Naive thymus-derived CD4-positive, alpha-beta T cell (primary cell): ENCODE data around the gene SMARCD3. TPM values are rescaled to one million over a fixed set of nuclear protein-coding genes. Genes with fewer than 3 reads are reported as not detected.

ENCODE experiments used
- ATAC-seq: fragments of 150-1000 bp; cut with Tn5 transposase; 2 replicates; pipeline ENCODE4 v1.10.0; 2021; ENCODE audit warnings: mild to moderate bottlenecking, moderate library complexity
- CTCF ChIA-PET: fragments of 350-600 bp; sonication (Branson Sonifier 250); formaldehyde crosslinking; loops from one replicate; lab custom pipeline; 2021; ENCODE audit warnings: antibody characterized with exemption; lab: Charles Lee
- POLR2A ChIA-PET: fragments of 350-600 bp; sonication (Branson Sonifier 250); formaldehyde crosslinking; loops from one replicate; lab custom pipeline; 2021; ENCODE audit warnings: antibody characterized with exemption, inconsistent platforms; lab: Charles Lee
- DNase-seq, 9 donors: peaks; one replicate each; pipeline versions ENCODE4 v3.0.0 to v3.0.0-alpha.2; 2020 to 2022; ENCODE audit warnings: mixed read lengths in 1 of 9
- H3K27ac ChIP-seq: one replicate; pipeline ENCODE4 v1.7.0; 2013; ENCODE audit warnings: mild to moderate bottlenecking, low read depth, low read length, moderate library complexity
- H3K27me3 ChIP-seq, 2 donors: one replicate each; pipeline ENCODE4 v1.7.0; 2013; ENCODE audit warnings: low read length in 2 of 2, mild to moderate bottlenecking in 2 of 2, moderate library complexity in 2 of 2; ENCODE audit not compliant: control insufficient read depth in 2 of 2, insufficient read depth in 2 of 2
- H3K36me3 ChIP-seq, 3 experiments: 1 replicate in 2 of 3; 2 replicates in 1 of 3; pipeline ENCODE4 v1.7.0; 2013; ENCODE audit warnings: low read length in 3 of 3, mild to moderate bottlenecking in 3 of 3, moderate library complexity in 1 of 3; ENCODE audit not compliant: insufficient read depth in 3 of 3, control insufficient read depth in 2 of 3
- H3K4me1 ChIP-seq, 2 donors: one replicate each; pipeline ENCODE4 v1.7.0; 2013; ENCODE audit warnings: low read length in 2 of 2, mild to moderate bottlenecking in 2 of 2, moderate library complexity in 1 of 2; ENCODE audit not compliant: control insufficient read depth in 2 of 2, insufficient read depth in 2 of 2
- H3K4me3 ChIP-seq: 2 replicates; pipeline ENCODE4 v1.7.0; 2013; ENCODE audit warnings: mild to moderate bottlenecking, low read length
- H3K9me3 ChIP-seq, 3 experiments: 1 replicate in 2 of 3; 2 replicates in 1 of 3; pipeline ENCODE4 v1.7.0; 2013; ENCODE audit warnings: low read length in 3 of 3; ENCODE audit not compliant: control insufficient read depth in 2 of 3
- H3K27ac Mint-ChIP-seq, 9 donors: one replicate each; pipeline ENCODE4 v1.8.0; 2020 to 2022; ENCODE audit warnings: mixed read lengths in 9 of 9, mild to moderate bottlenecking in 8 of 9, moderate library complexity in 5 of 9, inconsistent platforms in 2 of 9
- H3K27me3 Mint-ChIP-seq, 5 donors: one replicate each; pipeline ENCODE4 v1.8.0; 2021 to 2022; ENCODE audit warnings: mixed read lengths in 5 of 5, mild to moderate bottlenecking in 1 of 5
- H3K36me3 Mint-ChIP-seq, 5 donors: one replicate each; pipeline ENCODE4 v1.8.0; 2020 to 2022; ENCODE audit warnings: mixed read lengths in 5 of 5, mild to moderate bottlenecking in 3 of 5, inconsistent platforms in 1 of 5
- H3K4me1 Mint-ChIP-seq, 7 donors: one replicate each; pipeline ENCODE4 v1.8.0; 2020 to 2022; ENCODE audit warnings: mixed read lengths in 7 of 7, mild to moderate bottlenecking in 3 of 7, inconsistent platforms in 1 of 7
- H3K4me3 Mint-ChIP-seq, 10 donors: one replicate each; pipeline ENCODE4 v1.8.0; 2020 to 2022; ENCODE audit warnings: mild to moderate bottlenecking in 10 of 10, mixed read lengths in 10 of 10, moderate library complexity in 6 of 10, inconsistent platforms in 2 of 10
- H3K9me3 Mint-ChIP-seq, 11 donors: one replicate each; pipeline ENCODE4 v1.8.0; 2020 to 2022; ENCODE audit warnings: mixed read lengths in 11 of 11, mild to moderate bottlenecking in 4 of 11, inconsistent platforms in 1 of 11, moderate library complexity in 1 of 11
- intact Hi-C, 2 donors: fragments of 100-400 bp; cut with micrococcal nuclease; formaldehyde crosslinking; loops; one replicate each; pipeline ENCODE4 v1.15.1; 2023
- polyA plus RNA-seq, 2 donors: library from polyadenylated mRNA; unstranded; fragments of 300-500 nt; fragmentation: Illumina TruSeq; gene quantifications; one replicate each; pipeline ENCODE4 v1.2.3, GENCODE V29; 2021
- total RNA-seq, 6 experiments: library from RNA in 5 of 6; stranded (reverse) in 5 of 6; gene quantifications; 1 replicate in 5 of 6; 2 replicates in 1 of 6; pipeline ENCODE4 v1.2.3 and lab custom pipeline; 2021 to 2026

The SMARCD3 gene
- total and polyA plus RNA-seq, 7 experiments from 2014 or later: 3.8 to 45.5 (median 5.1) TPM

- peaks cover 3 to 10% (median 7%) of the 10 kb centered on the region in 7 donors for H3K4me1 Mint-ChIP-seq
Measured at GRCh38 chr7:151212626-151213025, 35.9 kb downstream of the SMARCD3 start.

DNA sequence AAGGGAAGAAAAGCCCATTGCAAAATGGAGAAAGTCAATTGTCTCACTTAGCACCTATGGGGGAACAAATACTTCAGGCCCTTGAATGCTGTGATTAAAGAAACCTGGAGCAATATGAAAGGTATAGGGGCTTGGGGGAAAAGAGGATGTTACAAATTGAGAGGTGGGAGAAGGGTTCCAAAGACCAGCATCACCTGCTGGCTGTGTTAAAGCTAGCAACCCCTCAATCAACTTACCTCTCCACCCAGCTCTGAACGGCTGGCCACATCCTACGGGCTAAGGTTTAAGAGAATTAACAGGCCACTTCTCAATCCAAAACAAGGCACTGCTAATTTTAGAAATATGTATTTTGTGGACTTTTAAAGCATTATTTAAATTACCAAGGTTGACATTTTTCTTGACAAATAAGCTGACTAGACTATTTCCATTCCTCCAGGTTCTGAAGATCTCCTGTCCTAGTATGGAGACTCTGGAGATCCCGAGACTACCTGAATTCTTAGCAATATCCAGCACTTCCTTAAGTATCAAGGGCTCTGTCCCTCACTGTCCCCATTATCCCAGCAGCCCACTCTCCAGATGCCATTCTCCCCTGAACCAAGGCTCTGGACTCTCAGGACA is 37.2 kb downstream of the SMARCD3 start:
- H3K4me1 ChIP-seq: peaks cover 15 to 17% of the 10 kb centered on the region in 2 donors
- ATAC-seq: no peak
- Mint-ChIP-seq H3K27me3 (peaks cover 0 to 2% (median 0%) of the 10 kb centered on the region in 5 donors), H3K9me3 (no peaks in the 10 kb centered on the region), H3K36me3 (peaks cover 11 to 25% (median 17%) of the 10 kb centered on the region in 5 donors), H3K4me1 (peaks cover 16 to 23% (median 19%) of the 10 kb centered on the region in 7 donors), H3K27ac (peak overlapping the region in 1 of 9 donors; percentile 26), H3K4me3 (no peak overlapping the region)
- no peaks in the 10 kb centered on the region for H3K27me3 ChIP-seq
- H3K9me3 ChIP-seq: no peaks in the 10 kb centered on the region
- no peak for DNase-seq
- H3K4me3 ChIP-seq: no peak overlapping the region
- POLR2A ChIA-PET: no interaction called here
- no peak overlapping the region for H3K27ac ChIP-seq
- intact Hi-C loops: no loop called here
- peaks cover 0 to 42% (median 4%) of the 10 kb centered on the region in 3 experiments for H3K36me3 ChIP-seq
- CTCF ChIA-PET: no interaction called here

More at GRCh38 chr7:151212626-151213025, 35.9 kb downstream of the SMARCD3 start:
- H3K27me3 ChIP-seq: no peaks in the 10 kb centered on the region
- intact Hi-C loops: no loop called here
- Mint-ChIP-seq H3K9me3 (no peaks in the 10 kb centered on the region), H3K27me3 (no peaks in the 10 kb centered on the region), H3K4me3 (no peak overlapping the region), H3K36me3 (peaks cover 11 to 25% (median 17%) of the 10 kb centered on the region in 5 donors), H3K27ac (no peak overlapping the region)
- H3K4me1 ChIP-seq: peaks cover 4 to 6% of the 10 kb centered on the region in 2 donors
- ATAC-seq (no peak), DNase-seq (no peak)
- ChIA-PET CTCF (no interaction called here), POLR2A (no interaction called here)
- no peak overlapping the region for H3K27ac ChIP-seq
- no peak overlapping the region for H3K4me3 ChIP-seq
- no peaks in the 10 kb centered on the region for H3K9me3 ChIP-seq
- H3K36me3 ChIP-seq: peaks cover 4 to 56% (median 5%) of the 10 kb centered on the region in 3 experiments

- ChIA-PET CTCF (no interaction called here), POLR2A (no interaction called here)
- Mint-ChIP-seq H3K36me3 (peaks cover 4 to 17% (median 10%) of the 10 kb centered on the region in 5 donors), H3K27ac (peak within 1 kb of the TSS in 2 of 9 donors; percentile 26 to 62), H3K4me1 (peaks cover 16 to 28% (median 23%) of the 10 kb centered on the region in 7 donors), H3K4me3 (no peak within 1 kb of the TSS), H3K27me3 (peaks cover 0 to 8% (median 0%) of the 10 kb centered on the region in 5 donors), H3K9me3 (no peaks in the 10 kb centered on the region)
- DNase-seq: no peak
- H3K4me3 ChIP-seq: no peak within 1 kb of the TSS
- no peak within 1 kb of the TSS for H3K27ac ChIP-seq
- intact Hi-C loops: no loop called here
- H3K9me3 ChIP-seq: no peaks in the 10 kb centered on the region
- peaks cover 15 to 20% of the 10 kb centered on the region in 2 donors for H3K4me1 ChIP-seq
- H3K36me3 ChIP-seq: peaks cover 0 to 32% (median 0%) of the 10 kb centered on the region in 3 experiments
- no peak for ATAC-seq
- no peaks in the 10 kb centered on the region for H3K27me3 ChIP-seq
Measured at GRCh38 chr7:151210087-151210854, 38.2 kb downstream of the SMARCD3 start, which contains the start of gene H2BK1. Gene H2BK1 (minus strand): TSS chr7:151210488. CDS start chr7:151210318, 170 bp downstream.

GRCh38 chr7:151209588-151209987 is 38.9 kb downstream of the SMARCD3 start:
- H3K36me3 ChIP-seq: peaks cover 0 to 25% (median 0%) of the 10 kb centered on the region in 3 experiments
- no peak overlapping the region for H3K27ac Mint-ChIP-seq
- no peaks in the 10 kb centered on the region for H3K9me3 ChIP-seq
- no peak overlapping the region for H3K4me3 ChIP-seq
- intact Hi-C loops: no loop called here
- peaks cover 15 to 20% of the 10 kb centered on the region in 2 donors for H3K4me1 ChIP-seq
- H3K9me3 Mint-ChIP-seq: no peaks in the 10 kb centered on the region
- H3K27me3 ChIP-seq: no peaks in the 10 kb centered on the region
- H3K4me1 Mint-ChIP-seq: peaks cover 16 to 28% (median 23%) of the 10 kb centered on the region in 7 donors
- peaks cover 0 to 11% (median 6%) of the 10 kb centered on the region in 5 donors for H3K36me3 Mint-ChIP-seq
- DNase-seq: no peak
- no peak overlapping the region for H3K27ac ChIP-seq
- POLR2A ChIA-PET: no interaction called here
- H3K4me3 Mint-ChIP-seq: no peak overlapping the region
- peaks cover 0 to 13% (median 0%) of the 10 kb centered on the region in 5 donors for H3K27me3 Mint-ChIP-seq
- no peak for ATAC-seq
- CTCF ChIA-PET: interaction anchor here (0.6 kb wide), 1 partner anchor 1295 kb away, joined by 3 read pairs; no protein-coding TSS in a partner anchor

DNA sequence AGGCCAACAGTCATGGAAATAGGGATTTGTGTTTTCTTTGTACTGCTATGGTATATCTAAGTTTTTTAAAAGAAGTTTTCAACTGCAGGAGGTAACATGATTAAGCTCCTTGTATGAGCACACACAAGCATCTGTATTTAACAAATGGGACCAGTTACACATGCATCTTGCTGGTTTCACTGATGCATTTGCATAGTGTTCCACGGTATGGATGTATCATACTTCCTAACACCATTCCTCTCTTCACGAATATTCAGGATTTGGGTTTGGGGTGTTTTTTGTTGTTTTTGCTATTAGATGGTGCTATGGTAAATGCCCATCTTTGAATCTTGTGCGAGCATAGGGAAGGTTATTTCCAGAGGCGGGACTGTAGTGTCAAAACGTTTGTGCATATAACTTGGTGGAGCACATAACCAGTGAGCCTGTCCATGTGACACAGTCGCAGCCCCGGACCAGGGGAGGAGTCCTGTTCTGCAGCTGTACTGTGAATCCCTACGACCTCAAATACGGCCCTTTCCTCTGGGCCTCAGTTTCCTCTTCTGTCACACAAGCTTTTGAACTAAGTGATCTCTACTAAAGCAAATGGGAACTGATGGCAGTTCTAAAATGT is 40.1 kb downstream of the SMARCD3 start:
- no peaks in the 10 kb centered on the region for H3K27me3 ChIP-seq
- intact Hi-C loops: no loop called here
- ChIA-PET POLR2A (interaction anchor here (1.9 kb wide), 1 partner anchor 35 kb away, joined by 8 read pairs; no protein-coding TSS in a partner anchor), CTCF (no interaction called here)
- H3K4me1 ChIP-seq: peaks cover 15 to 20% of the 10 kb centered on the region in 2 donors
- Mint-ChIP-seq H3K27ac (peak overlapping the region in 1 of 9 donors; percentile 66), H3K4me1 (peaks cover 16 to 28% (median 22%) of the 10 kb centered on the region in 7 donors), H3K27me3 (peaks cover 0 to 17% (median 0%) of the 10 kb centered on the region in 5 donors), H3K4me3 (no peak overlapping the region), H3K36me3 (peaks cover 0 to 5% (median 2%) of the 10 kb centered on the region in 5 donors), H3K9me3 (no peaks in the 10 kb centered on the region)
- ATAC-seq (no peak), DNase-seq (no peak)
- peaks cover 0 to 13% (median 0%) of the 10 kb centered on the region in 3 experiments for H3K36me3 ChIP-seq
- no peak overlapping the region for H3K4me3 ChIP-seq
- H3K27ac ChIP-seq: no peak overlapping the region
- H3K9me3 ChIP-seq: no peaks in the 10 kb centered on the region

GRCh38 chr7:151207804-151208203 is 40.7 kb downstream of the SMARCD3 start:
- H3K9me3 ChIP-seq: no peaks in the 10 kb centered on the region
- no peaks in the 10 kb centered on the region for H3K27me3 ChIP-seq
- intact Hi-C loops: loop anchor here in 1 of 2 donors (1.0 kb wide), 1 partner anchor 36 kb away; no protein-coding TSS in a partner anchor
- ATAC-seq (no peak), DNase-seq (no peak)
- no peaks in the 10 kb centered on the region for H3K9me3 Mint-ChIP-seq
- no peak overlapping the region for H3K27ac ChIP-seq
- H3K36me3 Mint-ChIP-seq: peaks cover 0 to 5% (median 0%) of the 10 kb centered on the region in 5 donors
- H3K36me3 ChIP-seq: peaks cover 0 to 7% (median 0%) of the 10 kb centered on the region in 3 experiments
- ChIA-PET CTCF (interaction anchor here (1.6 kb wide), 1 partner anchor 36 kb away, joined by 5 read pairs; no protein-coding TSS in a partner anchor), POLR2A (interaction anchor here (1.9 kb wide), 1 partner anchor 36 kb away, joined by 8 read pairs; no protein-coding TSS in a partner anchor)
- peak overlapping the region in 3 of 9 donors; percentile 49 to 74 (median 58) for H3K27ac Mint-ChIP-seq
- H3K4me3 ChIP-seq: no peak overlapping the region
- peaks cover 0 to 20% (median 0%) of the 10 kb centered on the region in 5 donors for H3K27me3 Mint-ChIP-seq
- H3K4me1 Mint-ChIP-seq: peaks cover 16 to 28% (median 22%) of the 10 kb centered on the region in 7 donors
- H3K4me1 ChIP-seq: peaks cover 15 to 20% of the 10 kb centered on the region in 2 donors
- peak overlapping the region in 4 of 10 donors; percentile 58 to 76 (median 67) for H3K4me3 Mint-ChIP-seq
